ENCODE measurements around the gene TPD52L1.

The TPD52L1 gene

DNA sequence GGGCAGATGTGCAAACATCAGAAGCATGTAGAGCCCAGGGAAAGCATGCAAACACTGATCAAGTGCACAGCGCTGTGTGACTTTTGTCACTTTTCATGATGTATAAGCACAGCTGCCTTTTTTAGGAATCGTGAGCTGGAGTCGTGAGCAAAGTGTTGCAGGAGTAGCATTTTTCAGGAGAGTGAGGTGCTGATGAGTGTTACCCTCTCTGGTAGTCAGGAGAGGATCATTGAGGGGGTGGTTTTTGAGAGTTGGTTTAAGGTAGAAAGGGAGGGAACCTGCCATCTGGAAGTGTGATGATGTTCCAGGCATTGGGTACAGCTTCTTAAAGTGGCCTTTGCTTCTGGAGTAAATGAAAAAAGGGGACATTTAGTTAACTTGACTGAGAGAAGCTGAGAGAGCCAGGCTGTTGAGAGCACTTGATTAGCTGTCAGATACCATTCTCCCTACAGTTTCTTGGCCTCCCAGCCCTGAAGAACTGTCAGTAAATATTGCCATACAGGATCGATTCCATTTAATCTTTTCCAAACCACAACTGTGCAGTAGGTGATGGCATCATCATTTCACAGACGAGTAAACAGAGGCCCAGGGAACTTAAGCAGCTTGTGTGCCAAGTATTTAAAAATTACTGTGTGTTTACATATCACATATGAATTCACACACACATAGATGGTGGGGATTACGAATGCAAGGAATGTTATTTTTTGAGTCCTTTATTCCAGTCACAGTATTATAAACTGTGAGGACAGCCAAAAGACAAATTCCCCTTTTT, 28.9 kb downstream of the TPD52L1 start:
- DNase-seq: no peak

GRCh38 chr6:125183391-125183790, 29.8 kb downstream of the TPD52L1 start:
- no peak for DNase-seq

DNA sequence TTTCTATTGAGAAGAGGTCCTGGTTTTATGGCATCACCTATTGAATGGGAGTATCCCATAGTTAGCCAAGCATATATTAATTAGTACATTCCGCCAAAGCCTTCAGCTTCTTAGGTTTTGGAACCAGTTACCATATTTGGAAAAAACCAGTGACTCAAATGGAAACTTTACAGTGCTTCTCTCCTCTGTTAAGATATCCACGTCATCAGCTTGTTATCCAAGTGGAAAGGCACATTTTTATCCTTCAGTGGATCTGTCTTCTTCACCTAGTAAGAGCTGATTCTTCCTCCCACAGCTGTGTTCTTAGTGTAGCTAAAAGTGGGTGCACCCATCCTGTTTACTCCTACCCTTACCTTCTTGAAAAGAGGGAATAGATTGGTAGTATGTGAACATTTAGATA, 34.5 kb downstream of the TPD52L1 start:
- DNase-seq: no peak

- no peak for DNase-seq
These were observed 35.1 kb downstream of the TPD52L1 start for GRCh38 chr6:125188594-125189203.

DNA sequence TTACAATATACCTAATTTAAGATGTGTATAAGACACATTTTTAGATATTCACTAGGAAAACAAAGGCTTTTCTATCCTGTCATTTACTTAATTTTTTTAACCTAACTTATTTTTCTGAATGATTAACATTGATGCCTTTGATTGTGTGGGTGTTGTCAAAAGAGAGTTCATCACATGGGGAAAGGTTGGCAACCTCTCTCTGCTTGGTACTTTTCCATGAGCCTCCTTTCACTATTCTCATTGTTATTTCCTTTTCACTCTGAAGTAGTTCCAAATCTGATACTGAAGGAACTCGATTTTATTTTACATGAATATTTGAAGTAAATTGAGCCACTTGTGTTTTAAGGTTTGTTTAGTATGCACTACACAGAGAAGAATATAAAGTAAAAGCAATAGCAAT, 35.9 kb downstream of the TPD52L1 start:
- no peak for DNase-seq

- no peak for DNase-seq
These were observed 37.1 kb downstream of the TPD52L1 start for GRCh38 chr6:125190667-125191066.

DNA sequence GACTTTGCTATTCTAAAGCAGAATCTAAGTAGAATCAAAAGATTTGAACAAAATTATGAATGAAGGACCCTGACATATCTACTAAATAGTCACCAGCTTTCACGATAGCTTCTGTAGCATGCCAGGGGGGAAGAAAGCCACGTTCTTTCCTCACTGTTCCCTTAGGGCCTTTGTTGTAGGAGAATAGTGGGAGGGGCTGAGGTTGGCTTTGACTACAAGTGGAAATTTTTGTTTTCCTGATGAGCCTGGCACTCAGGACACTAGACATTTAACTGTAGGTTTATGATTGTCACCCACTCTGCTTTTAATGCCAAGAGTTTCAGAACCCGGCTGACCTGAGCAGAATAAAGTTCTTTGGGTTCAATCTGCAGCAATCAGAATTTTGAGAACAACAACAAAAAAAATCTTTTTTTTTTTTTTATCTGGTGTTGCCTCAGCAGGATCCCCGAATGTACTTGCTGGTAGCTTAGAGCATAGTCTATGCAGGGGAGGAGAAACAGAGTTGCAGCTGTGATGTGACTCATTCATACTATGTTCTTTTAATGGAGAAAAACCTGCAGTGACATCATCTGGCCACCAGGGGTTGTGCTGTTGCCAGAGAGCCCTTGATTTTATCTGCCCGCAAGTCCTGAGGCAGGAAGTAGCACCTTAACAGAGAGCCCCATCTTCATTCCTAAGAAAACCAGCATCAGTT, 38.5 kb downstream of the TPD52L1 start:
- peak; percentile 75 to 87 (median 82) for DNase-seq

GRCh38 chr6:125192610-125192930, 39.0 kb downstream of the TPD52L1 start:
- no peak for DNase-seq

DNA sequence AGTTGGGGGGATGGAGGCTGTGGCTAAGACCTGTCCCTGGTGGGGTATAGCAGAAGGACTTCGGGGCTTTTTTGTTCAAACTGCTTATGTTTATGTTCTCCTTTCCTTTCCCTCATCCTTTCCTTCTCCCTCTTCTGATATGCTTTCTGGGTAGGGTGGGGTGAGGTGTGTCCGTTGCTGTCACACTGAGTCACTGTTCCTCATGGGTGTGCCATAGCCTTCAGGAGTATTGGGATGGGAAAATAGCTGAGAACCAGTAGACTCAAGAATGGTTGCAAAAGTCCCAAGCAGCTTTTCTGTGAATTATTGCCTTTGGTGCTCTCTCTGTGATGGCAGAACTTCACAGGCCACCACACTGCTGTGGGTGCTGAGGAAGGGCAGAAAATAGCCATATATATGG, 39.6 kb downstream of the TPD52L1 start:
- DNase-seq: no peak

- DNase-seq: peak; percentile 52 to 83 (median 72)
These were observed 41.4 kb downstream of the TPD52L1 start for GRCh38 chr6:125194941-125195340.

DNA sequence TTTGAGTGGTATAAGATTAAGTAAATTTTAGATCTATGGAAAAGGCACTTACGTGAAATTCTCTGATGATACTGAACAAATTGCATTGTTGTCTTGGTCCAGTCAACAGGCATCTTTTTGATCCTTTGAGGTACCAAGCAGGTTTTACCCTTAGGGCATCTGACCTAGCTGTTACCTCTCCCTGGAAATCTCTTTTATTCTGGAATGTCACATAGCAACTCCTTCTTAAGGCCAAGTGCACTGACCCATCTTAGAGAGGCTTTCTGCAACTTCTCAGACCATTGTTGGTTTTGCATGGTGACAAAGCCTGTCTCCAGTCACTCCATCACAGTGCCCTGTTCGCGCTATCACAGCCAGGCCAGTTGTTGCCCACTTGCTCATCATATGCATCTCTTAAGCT, 42.0 kb downstream of the TPD52L1 start:
- DNase-seq: no peak

DNA sequence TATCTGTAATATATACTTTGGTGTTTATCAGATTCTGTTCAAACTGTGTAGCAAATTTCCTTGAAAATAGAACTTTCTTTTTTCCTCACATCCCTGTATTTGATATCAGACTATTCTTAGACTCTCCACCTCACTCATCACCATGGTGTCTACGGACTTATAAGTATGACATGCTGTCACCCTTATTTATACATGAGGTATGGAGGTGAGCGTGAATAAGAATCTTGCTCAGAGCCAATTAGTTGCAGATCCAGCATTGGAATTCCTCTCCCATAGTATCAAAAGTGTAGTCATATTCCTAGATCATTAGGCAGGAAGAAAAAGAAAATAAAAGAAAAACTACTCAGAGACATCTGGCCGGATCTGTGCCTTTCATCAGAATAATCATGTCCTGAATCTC, 43.0 kb downstream of the TPD52L1 start:
- no peak for DNase-seq

DNA sequence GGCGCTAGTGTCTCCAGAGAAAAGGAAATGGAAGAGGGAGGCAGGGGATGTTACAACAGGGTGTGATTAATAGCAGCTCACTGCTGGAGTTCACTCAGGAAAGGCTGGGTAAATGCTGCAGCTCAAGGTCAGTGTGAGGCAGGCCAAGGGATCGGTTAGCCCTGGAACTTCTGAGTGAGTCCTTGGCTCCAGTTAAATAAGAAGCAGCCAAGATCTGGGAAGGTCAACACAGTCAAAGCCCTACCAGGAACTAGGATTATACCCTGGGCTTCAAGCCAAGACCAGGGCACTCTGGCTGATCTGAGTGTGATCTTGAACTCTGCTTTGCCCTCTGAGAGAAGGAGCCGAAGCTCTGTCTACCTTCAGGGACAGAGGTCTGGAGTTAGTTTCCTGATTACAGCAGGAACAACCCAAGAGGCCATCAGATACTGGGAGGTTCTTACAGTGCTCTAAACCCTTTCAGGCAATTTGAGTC, 44.3 kb downstream of the TPD52L1 start:
- peak; percentile 22 to 53 (median 51) for DNase-seq

DNA sequence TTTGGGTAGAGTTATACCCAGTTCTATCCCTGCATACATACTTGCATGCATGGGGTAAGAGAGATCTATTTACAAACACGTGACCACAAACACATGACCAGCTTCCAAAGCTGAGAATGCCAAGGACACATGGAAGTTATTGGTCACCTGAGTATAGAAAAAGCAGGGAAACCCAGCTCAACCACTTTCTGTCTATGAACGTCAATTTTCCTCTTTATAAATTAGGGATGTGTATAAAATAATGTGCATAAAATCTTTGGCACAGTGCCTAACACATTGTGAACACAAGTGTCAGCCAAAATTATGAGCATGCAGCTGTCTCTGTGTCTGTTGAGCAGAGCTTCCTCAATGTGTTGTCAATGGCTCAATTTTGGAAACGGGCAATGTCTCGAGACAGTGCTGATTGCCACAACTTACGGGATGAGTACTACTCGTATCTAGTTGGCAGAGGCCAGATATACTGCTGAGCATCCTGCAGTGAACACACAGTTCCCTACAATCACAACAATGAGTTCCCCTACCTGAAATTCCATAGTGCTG, 44.9 kb downstream of the TPD52L1 start:
- DNase-seq: peak; percentile 49 to 74 (median 62)

DNA sequence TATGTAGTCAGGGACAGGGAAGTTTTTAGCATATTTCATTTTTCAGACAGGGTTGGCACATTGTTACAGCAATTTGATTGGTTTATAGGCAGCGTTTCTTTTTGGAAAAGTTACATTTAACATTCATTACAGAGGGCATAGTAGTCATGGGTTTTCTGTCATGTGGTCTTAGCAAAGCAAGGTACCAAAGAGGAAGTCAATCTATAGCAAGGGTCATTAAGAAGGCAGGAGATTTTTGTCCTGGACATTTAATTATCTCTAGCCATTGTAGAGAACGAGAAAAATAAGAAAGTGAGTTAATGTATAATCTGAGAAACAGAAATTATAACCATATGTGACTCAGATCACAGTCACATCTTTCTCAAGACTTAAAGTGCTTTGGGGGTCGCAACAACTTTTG, 47.4 kb downstream of the TPD52L1 start:
- DNase-seq: peak; percentile 6 to 71 (median 49)

DNA sequence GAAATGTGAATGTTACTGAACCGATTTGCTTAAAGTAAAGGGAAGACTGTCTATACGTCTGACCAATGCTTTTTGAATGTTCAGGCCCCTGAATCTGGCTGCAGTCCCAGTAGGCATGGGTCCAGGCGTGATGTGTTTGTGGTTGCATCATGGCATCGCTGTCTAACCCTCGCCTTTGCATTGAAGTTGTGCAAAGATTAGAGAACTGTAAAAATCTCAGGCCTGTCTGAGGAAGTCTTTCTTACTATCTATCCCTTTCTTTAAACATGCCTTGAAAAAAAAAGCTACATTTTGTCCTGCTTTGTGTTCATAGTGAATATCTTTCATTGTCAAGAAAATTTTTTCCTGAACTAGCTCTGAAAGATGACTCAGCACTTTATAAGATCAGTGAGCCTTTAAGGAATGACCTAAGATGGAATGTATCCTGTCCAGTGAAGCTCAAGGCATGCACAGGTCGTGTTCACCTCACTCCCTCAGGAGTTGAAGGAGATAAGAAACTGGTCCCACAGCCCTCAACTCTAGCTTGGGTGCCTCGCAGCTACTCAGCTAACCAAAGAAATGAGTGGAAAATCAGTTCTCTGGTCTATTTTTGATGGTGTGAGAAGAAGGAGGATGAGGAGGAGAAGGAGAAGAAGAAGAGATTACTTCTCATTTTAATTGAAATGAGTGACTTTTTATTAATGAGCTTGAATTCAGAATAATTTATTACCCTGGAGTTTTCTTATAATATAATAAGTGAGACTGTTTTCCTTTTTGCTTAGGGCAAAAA, 48.6 kb downstream of the TPD52L1 start:
- peak; percentile 84 to 91 (median 88) for DNase-seq

- no peak for DNase-seq
These were observed 49.8 kb downstream of the TPD52L1 start for GRCh38 chr6:125203395-125203794.

DNA sequence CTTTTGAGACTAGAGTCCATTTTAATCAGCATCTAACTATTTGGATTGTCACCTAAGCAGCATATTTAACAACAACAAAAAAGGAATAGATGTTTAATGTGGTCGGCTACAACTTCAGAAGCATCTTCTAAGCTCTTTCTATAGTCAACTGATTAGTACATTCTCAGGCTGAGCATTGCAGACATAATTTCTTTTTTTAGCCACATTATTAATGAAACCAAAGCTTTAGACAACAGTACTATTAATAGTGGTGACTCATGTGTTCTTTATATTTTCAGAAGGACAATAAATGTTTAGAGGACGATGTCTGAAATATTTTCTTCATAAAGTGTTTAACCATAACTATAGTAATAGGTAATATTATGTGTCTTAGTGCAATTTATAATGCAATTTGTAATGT, 52.4 kb downstream of the TPD52L1 start:
- no peak for DNase-seq

- DNase-seq: no peak
These were observed 52.8 kb downstream of the TPD52L1 start for GRCh38 chr6:125206389-125206788.

DNA sequence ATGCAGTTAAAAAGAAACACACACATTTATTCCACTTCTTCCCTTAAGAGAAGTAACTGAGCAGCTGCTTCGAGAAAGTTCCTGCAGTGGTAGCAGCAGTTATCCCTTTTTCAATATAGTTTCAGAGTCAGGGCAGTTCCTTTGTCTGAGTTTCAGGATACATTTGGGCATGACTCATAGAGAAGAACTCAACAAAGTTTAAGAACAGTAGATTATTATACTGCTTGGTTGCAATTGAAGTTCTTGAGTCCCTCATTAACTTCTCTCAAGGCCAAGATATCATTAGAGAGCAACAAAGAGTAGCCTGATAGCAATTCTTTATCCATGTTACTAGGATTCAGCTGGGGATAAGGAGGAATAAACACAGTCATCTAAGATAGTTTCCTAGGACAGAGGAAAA, 54.4 kb downstream of the TPD52L1 start:
- no peak for DNase-seq

DNA sequence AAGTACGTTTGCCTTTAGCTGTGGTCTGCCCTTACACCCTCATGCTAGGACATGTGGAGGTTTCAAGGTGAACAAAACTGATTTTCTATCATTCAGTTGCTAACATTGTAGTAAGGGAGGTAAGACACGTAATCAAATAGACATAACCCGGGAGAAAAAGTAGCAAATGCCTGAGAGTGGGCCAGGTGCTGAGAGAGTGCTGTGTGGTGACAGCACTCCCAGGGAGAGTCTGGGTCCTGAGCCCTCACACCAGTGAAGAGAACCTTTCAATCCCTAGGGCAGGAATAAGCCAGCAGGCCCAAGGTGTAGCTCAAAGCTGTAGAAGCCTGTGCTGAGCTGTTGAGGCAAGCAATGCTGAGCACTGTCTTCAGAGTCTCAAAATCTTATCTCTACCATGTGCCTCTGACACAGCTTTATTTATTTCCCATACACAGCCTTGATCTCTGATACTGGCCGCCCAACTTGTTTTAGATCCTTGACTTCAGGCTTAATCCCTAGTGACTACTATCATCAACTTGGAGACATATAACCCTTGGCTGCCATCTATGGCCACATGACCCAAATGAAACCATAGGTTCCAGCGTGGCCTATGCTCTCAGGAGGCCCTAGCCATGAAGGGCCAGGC, 55.2 kb downstream of the TPD52L1 start:
- no peak for DNase-seq

DNA sequence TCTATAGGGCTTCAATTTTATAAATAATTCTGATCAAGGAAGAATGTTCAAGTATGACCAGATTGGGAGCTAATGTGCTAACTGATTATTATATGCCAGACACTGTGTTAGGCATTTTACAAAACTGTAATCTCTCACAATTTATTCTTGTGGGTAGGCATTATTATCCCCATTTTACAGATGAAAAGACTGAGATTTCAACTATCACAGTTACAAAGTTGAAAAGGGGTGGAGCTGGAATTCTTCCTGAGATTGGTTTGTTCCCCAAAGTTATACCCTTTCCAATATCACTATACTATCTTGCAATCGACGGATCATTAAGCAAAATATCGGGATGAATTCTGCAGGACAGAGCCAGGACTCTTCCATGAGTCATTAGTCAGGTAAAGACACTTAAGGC, 57.1 kb downstream of the TPD52L1 start:
- no peak for DNase-seq

Data from suppressor macrophage (primary cell).